Breast epithelium (tissue), 3 donors: ENCODE data around the gene RSF1.

Experiments used
- POLR2A ChIP-seq: fragments of 450-650 bp; IDR thresholded peaks from one replicate; pipeline ENCODE4 v1.6.1; 2016; ENCODE audit warnings: antibody characterized with exemption, mild to moderate bottlenecking, moderate library complexity
- TF ChIP-seq, protein P1 (sequence below), 3 donors: fragments of 450-650 bp; IDR thresholded peaks; one replicate each; pipeline ENCODE4 v1.5.1; 2016 to 2017; ENCODE audit warnings: antibody characterized with exemption in 3 of 3, mild to moderate bottlenecking in 3 of 3, moderate library complexity in 3 of 3

DNA sequence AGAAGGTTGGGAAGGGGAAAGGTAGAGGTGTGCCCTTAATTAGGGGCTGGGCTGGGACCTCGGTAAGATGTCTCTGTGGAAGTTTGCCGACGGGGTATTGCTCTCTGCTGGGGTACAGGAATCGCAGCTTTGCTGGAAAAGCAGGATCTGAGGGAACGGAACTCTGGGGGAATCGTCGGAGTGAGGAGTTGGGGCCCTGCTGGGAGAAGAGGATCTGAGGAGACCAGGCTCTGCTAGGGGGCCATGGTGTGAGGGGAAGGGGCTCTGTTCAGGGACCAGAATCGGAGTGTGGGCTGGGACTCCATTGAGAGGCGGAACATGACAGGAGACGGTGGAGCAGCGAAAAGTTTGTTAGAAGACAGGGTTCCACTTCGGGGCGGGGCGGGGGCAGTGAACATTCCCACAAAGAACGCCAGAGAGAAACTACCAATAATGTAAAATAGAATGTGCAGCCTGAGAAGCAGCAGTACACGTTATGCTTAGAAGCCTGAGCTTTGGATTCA, 878 bp upstream of the RSF1 start:
- TF ChIP-seq, protein P1, sequence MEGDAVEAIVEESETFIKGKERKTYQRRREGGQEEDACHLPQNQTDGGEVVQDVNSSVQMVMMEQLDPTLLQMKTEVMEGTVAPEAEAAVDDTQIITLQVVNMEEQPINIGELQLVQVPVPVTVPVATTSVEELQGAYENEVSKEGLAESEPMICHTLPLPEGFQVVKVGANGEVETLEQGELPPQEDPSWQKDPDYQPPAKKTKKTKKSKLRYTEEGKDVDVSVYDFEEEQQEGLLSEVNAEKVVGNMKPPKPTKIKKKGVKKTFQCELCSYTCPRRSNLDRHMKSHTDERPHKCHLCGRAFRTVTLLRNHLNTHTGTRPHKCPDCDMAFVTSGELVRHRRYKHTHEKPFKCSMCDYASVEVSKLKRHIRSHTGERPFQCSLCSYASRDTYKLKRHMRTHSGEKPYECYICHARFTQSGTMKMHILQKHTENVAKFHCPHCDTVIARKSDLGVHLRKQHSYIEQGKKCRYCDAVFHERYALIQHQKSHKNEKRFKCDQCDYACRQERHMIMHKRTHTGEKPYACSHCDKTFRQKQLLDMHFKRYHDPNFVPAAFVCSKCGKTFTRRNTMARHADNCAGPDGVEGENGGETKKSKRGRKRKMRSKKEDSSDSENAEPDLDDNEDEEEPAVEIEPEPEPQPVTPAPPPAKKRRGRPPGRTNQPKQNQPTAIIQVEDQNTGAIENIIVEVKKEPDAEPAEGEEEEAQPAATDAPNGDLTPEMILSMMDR (IDR thresholded peaks at IDR 0.05) = no peak
- TF ChIP-seq POLR2A = no peak
